Kidney (tissue), 14 donors: ENCODE results near the gene ITPR2. TPM values are rescaled to one million over a fixed set of nuclear protein-coding genes. Genes with fewer than 3 reads are reported as not detected.
"Not testable (repeated sequence)": the region's sequence is repeated elsewhere in the genome, so short reads cannot be mapped to it uniquely, and the experiment has no call there.

ENCODE experiments used
- DNase-seq, 5 donors: peaks; one replicate each; pipeline ENCODE4 v3.0.0-alpha.2; 2013 to 2020
- FAIRE-seq: peaks from 2 replicates; lab custom pipeline; 2012; peaks lifted over from hg19 to GRCh38; lab: Jason Lieb, UNC
- H3K27ac ChIP-seq, 2 donors: one replicate each; pipeline ENCODE4 v1.7.0; 2013; ENCODE audit warnings: low read depth in 2 of 2, low read length in 2 of 2, inconsistent platforms in 1 of 2
- H3K27me3 ChIP-seq: one replicate; pipeline ENCODE4 v1.7.1; 2013; ENCODE audit warnings: low read length, inconsistent platforms; ENCODE audit not compliant: control insufficient read depth, insufficient read depth
- H3K36me3 ChIP-seq, 3 donors: one replicate each; pipeline versions ENCODE4 v1.7.0 to v1.7.1; 2013; ENCODE audit warnings: low read length in 3 of 3, control low read depth in 1 of 3, inconsistent platforms in 1 of 3; ENCODE audit not compliant: insufficient read depth in 3 of 3, control insufficient read depth in 2 of 3
- H3K4me1 ChIP-seq, 3 donors: one replicate each; pipeline versions ENCODE4 v1.7.0 to v1.7.1; 2013; ENCODE audit warnings: low read length in 3 of 3, inconsistent platforms in 1 of 3, low read depth in 1 of 3; ENCODE audit not compliant: control insufficient read depth in 2 of 3, insufficient read depth in 2 of 3
- H3K4me3 ChIP-seq, 3 donors: one replicate each; pipeline versions ENCODE4 v1.7.0 to v1.8.1; 2013; ENCODE audit warnings: low read length in 3 of 3, control low read depth in 1 of 3, inconsistent platforms in 1 of 3
- H3K9ac ChIP-seq, 3 donors: one replicate each; pipeline versions ENCODE4 v1.7.0 to v1.7.1; 2013; ENCODE audit warnings: low read length in 3 of 3, control low read depth in 1 of 3, inconsistent platforms in 1 of 3
- H3K9me3 ChIP-seq, 3 donors: one replicate each; pipeline versions ENCODE4 v1.7.0 to v1.7.1; 2013; ENCODE audit warnings: low read length in 3 of 3, control low read depth in 1 of 3, inconsistent platforms in 1 of 3; ENCODE audit not compliant: control insufficient read depth in 2 of 3, insufficient read depth in 1 of 3
- CTCF ChIP-seq: IDR thresholded peaks from 3 replicates; pipeline ENCODE4 v1.5.1; 2012; ENCODE audit warnings: mild to moderate bottlenecking, moderate library complexity, borderline replicate concordance; ENCODE audit not compliant: insufficient read depth; ENCODE audit errors: extremely low read depth
- intact Hi-C: fragments of 100-400 bp; cut with DNase I; formaldehyde crosslinking; loops from one replicate; pipeline ENCODE4 v1.11.1; 2022
- polyA plus RNA-seq: library from polyadenylated mRNA; stranded (reverse); fragments of 350-450 nt; fragmentation: Illumina TruSeq; extraction: RNeasy Lipid Tissue Mini Kit (QIAGEN cat#74804); gene quantifications from one replicate; pipeline ENCODE4 v1.2.3, GENCODE V29; 2014; ENCODE audit warnings: low read depth, low replicate concordance; ENCODE audit not compliant: insufficient read depth
- total RNA-seq: library from RNA; stranded (reverse); fragmentation: NEBNext Ultra II Directional; extraction: Animal tissue kit (Norgen Biotek cat#: 25700); gene quantifications from one replicate; pipeline ENCODE4 v1.2.1, GENCODE V29; 2021
- donor health status: control.
- donor health status: control.
- donor health status: control.
- donor health status: control.
- donor health status: control.
- donor health status: DM: yes; HTN: yes; CAD: no.
- donor health status: Normal renal cell carcinoma (clear cell type).

The ITPR2 gene
- total and polyA plus RNA-seq, 2 donors from 2014 or later: 5.7 to 56.9 TPM

DNA sequence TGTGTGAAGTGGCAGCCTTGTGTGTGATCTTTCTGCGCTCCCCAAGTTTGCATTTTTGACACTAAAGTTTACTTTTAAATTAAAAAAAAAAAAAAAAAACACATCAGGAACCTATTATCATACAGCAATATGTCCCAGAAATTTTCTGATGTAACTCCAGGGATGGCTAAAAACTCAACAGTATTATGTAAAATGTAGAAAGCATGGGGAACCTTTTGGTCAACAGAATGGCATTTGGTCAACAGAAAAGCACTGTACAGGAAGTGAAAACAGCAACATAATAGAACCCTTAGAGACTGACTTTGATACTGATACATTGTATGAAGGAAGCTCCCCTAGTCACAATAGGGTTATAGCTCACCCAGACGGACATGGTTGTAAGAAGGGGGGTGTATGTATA lies 224.3 kb downstream of the ITPR2 start:
- FAIRE-seq (no peak), DNase-seq (no peak)
- Histone ChIP-seq H3K4me1 (no peaks in the 10 kb centered on the region), H3K27ac (no peak overlapping the region), H3K9ac (no peak overlapping the region), H3K4me3 (no peak overlapping the region), H3K36me3 (peaks cover 0 to 6% (median 0%) of the 10 kb centered on the region in 3 donors), H3K9me3 (no peaks in the 10 kb centered on the region), H3K27me3 (no peaks in the 10 kb centered on the region)
- TF ChIP-seq CTCF: no peak
- intact Hi-C loops: no loop called here

DNA sequence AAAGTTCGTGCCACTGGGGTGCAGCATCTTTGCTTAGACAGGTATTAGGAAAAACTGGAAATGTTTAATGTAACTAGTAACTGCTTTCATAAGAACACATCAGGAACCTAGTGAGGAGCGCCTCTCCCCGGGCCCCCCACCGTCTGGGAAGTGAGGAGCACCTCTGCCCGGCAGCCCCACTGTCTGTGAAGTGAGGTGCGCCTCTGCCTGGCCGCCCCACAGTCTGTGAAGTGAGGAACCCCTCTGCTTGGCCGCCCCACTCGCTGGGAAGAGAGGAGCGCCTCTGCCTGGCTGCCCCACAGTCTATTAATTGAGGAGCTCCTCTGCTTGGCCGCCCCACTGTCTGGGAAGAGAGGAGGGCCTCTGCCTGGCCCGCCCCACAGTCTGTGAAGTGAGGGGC lies 224.7 kb downstream of the ITPR2 start:
- H3K9me3 ChIP-seq: no peaks in the 10 kb centered on the region
- H3K36me3 ChIP-seq: peaks cover 0 to 6% (median 0%) of the 10 kb centered on the region in 3 donors
- no peaks in the 10 kb centered on the region for H3K27me3 ChIP-seq
- FAIRE-seq (no peak), DNase-seq (no peak)
- intact Hi-C loops: no loop called here
- H3K4me3 ChIP-seq: no peak overlapping the region
- no peaks in the 10 kb centered on the region for H3K4me1 ChIP-seq
- H3K9ac ChIP-seq: no peak overlapping the region
- TF ChIP-seq CTCF: no peak
- no peak overlapping the region for H3K27ac ChIP-seq

GRCh38 chr12:26606911-26607310 lies 226.1 kb downstream of the ITPR2 start:
- Histone ChIP-seq H3K27me3 (no peaks in the 10 kb centered on the region), H3K4me1 (no peaks in the 10 kb centered on the region), H3K36me3 (peaks cover 0 to 7% (median 0%) of the 10 kb centered on the region in 3 donors), H3K9ac (no peak overlapping the region), H3K9me3 (no peaks in the 10 kb centered on the region), H3K27ac (no peak overlapping the region), H3K4me3 (no peak overlapping the region)
- DNase-seq: no peak
- intact Hi-C loops: no loop called here
- TF ChIP-seq CTCF: no peak
- FAIRE-seq: no peak

GRCh38 chr12:26604813-26605212 lies 228.2 kb downstream of the ITPR2 start:
- H3K27ac ChIP-seq, H3K9ac ChIP-seq, H3K4me1 ChIP-seq, FAIRE-seq, H3K4me3 ChIP-seq, H3K27me3 ChIP-seq, H3K36me3 ChIP-seq, H3K9me3 ChIP-seq, DNase-seq, intact Hi-C loops: not testable (repeated sequence)
